ENCODE results near the gene MKS1. TPM values are rescaled to one million over a fixed set of nuclear protein-coding genes. Genes with fewer than 3 reads are reported as not detected.

MKS1 gene
- total and polyA plus RNA-seq, 10 of the 15 experiments (the other 5 are each of a cell fraction or from before 2014, with no cell fraction given) = 5.7 to 21.4 (median 13.9) TPM

- no peak for ATAC-seq
- intact Hi-C loops (cut with micrococcal nuclease; ENCODE audit: unreplicated experiment) = no loop called here
These were observed 60.9 kb downstream of the MKS1 start for GRCh38 chr17:58158181-58158580.

More at GRCh38 chr17:58158181-58158580, 60.9 kb downstream of the MKS1 start:
- Histone ChIP-seq H3K4me2 (ENCODE audit: control insufficient read depth, insufficient read depth) (no peak overlapping the region), H2AFZ (ENCODE audit: control insufficient read depth, low read depth, low read length) (no peak overlapping the region), H3K36me3 (ENCODE audit: control insufficient read depth in 2 of 2, insufficient read depth in 2 of 2, low read length in 1 of 2) (no peaks in the 10 kb centered on the region), H3K4me3 (no peak overlapping the region), H3K9me3 (replicated peaks; ENCODE audit: control insufficient read depth, insufficient read depth, low read length) (no peaks in the 10 kb centered on the region), H4K20me1 (ENCODE audit: control insufficient read depth, insufficient read depth) (no peaks in the 10 kb centered on the region; the same call in 1 of the 2 replicates), H3K27me3 (replicated peaks in 1 of 2; ENCODE audit: control insufficient read depth in 2 of 2, insufficient read depth in 2 of 2, low read length in 1 of 2) (peaks cover 3 to 10% of the 10 kb centered on the region in 2 experiments; a peak in 3 of 4 replicates), H3K27ac (ENCODE audit: control insufficient read depth, insufficient read depth) (no peak overlapping the region), H3K79me2 (ENCODE audit: control insufficient read depth, insufficient read depth, low read length) (no peaks in the 10 kb centered on the region), H3K9ac (ENCODE audit: control insufficient read depth, insufficient read depth, low read length) (no peak overlapping the region), H3K4me1 (ENCODE audit: control insufficient read depth, insufficient read depth, low read length) (no peaks in the 10 kb centered on the region)
- FAIRE-seq (no peak), DNase-seq (ENCODE audit: low read depth, low spot score) (no peak)
- SMC1A ChIA-PET (ENCODE audit: uncharacterized antibody, unreplicated experiment) = no interaction called here
- in situ Hi-C loops (cut with MboI) = no loop called here
- POLR2A ChIA-PET = no interaction called here
- RAD21 ChIA-PET (ENCODE audit: unreplicated experiment) = no interaction called here
- no TSS peak for BruUV-seq (replicated peaks)
- TF ChIP-seq ZNF274 (IDR thresholded peaks at IDR 0.05; ENCODE audit: insufficient read depth, insufficient read length) (no peak), SMC3 (IDR thresholded peaks at IDR 0.05; ENCODE audit: borderline replicate concordance, low read length) (no peak), RELB (IDR thresholded peaks at IDR 0.05; ENCODE audit: low read depth) (no peak), ZZZ3 (IDR thresholded peaks at IDR 0.05; ENCODE audit: control insufficient read depth, insufficient read length, low read depth) (no peak), ETV6 (conservative IDR thresholded peaks at IDR 0.05 in 1 of 2, IDR thresholded peaks at IDR 0.05 in 1 of 2; ENCODE audit: borderline replicate concordance in 1 of 2, low read depth in 1 of 2) (no peak), SPI1 (IDR thresholded peaks at IDR 0.05; ENCODE audit: borderline replicate concordance, insufficient read depth, low read depth, low read length) (no peak)
- TF ChIP-seq, protein P1, sequence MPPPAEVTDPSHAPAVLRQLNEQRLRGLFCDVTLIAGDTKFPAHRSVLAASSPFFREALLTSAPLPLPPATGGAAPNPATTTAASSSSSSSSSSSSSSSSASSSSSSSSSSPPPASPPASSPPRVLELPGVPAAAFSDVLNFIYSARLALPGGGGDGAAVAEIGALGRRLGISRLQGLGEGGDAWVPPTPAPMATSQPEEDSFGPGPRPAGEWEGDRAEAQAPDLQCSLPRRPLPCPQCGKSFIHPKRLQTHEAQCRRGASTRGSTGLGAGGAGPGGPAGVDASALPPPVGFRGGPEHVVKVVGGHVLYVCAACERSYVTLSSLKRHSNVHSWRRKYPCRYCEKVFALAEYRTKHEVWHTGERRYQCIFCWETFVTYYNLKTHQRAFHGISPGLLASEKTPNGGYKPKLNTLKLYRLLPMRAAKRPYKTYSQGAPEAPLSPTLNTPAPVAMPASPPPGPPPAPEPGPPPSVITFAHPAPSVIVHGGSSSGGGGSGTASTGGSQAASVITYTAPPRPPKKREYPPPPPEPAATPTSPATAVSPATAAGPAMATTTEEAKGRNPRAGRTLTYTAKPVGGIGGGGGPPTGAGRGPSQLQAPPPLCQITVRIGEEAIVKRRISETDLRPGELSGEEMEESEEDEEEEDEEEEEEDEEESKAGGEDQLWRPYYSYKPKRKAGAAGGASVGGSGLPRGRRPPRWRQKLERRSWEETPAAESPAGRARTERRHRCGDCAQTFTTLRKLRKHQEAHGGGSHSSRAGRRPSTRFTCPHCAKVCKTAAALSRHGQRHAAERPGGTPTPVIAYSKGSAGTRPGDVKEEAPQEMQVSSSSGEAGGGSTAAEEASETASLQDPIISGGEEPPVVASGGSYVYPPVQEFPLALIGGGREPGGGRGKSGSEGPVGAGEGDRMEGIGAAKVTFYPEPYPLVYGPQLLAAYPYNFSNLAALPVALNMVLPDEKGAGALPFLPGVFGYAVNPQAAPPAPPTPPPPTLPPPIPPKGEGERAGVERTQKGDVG (CRISPR knock-in tag; IDR thresholded peaks at IDR 0.05) = no peak
- TF ChIP-seq, protein P2, sequence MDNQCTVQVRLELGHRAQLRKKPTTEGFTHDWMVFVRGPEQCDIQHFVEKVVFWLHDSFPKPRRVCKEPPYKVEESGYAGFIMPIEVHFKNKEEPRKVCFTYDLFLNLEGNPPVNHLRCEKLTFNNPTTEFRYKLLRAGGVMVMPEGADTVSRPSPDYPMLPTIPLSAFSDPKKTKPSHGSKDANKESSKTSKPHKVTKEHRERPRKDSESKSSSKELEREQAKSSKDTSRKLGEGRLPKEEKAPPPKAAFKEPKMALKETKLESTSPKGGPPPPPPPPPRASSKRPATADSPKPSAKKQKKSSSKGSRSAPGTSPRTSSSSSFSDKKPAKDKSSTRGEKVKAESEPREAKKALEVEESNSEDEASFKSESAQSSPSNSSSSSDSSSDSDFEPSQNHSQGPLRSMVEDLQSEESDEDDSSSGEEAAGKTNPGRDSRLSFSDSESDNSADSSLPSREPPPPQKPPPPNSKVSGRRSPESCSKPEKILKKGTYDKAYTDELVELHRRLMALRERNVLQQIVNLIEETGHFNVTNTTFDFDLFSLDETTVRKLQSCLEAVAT (IDR thresholded peaks at IDR 0.05) = no peak
- TF ChIP-seq, protein P3, sequence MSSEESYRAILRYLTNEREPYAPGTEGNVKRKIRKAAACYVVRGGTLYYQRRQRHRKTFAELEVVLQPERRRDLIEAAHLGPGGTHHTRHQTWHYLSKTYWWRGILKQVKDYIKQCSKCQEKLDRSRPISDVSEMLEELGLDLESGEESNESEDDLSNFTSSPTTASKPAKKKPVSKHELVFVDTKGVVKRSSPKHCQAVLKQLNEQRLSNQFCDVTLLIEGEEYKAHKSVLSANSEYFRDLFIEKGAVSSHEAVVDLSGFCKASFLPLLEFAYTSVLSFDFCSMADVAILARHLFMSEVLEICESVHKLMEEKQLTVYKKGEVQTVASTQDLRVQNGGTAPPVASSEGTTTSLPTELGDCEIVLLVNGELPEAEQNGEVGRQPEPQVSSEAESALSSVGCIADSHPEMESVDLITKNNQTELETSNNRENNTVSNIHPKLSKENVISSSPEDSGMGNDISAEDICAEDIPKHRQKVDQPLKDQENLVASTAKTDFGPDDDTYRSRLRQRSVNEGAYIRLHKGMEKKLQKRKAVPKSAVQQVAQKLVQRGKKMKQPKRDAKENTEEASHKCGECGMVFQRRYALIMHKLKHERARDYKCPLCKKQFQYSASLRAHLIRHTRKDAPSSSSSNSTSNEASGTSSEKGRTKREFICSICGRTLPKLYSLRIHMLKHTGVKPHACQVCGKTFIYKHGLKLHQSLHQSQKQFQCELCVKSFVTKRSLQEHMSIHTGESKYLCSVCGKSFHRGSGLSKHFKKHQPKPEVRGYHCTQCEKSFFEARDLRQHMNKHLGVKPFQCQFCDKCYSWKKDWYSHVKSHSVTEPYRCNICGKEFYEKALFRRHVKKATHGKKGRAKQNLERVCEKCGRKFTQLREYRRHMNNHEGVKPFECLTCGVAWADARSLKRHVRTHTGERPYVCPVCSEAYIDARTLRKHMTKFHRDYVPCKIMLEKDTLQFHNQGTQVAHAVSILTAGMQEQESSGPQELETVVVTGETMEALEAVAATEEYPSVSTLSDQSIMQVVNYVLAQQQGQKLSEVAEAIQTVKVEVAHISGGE (CRISPR knock-in tag; IDR thresholded peaks at IDR 0.05) = no peak
- CTCF ChIA-PET = no interaction called here
- WGBS (ENCODE audit: insufficient coverage, insufficient replicate concordance, low lambda C conversion rate, missing lambda C conversion rate) = 0% methylated on average over 2 of the region's 2 CpGs

Data from GM12878 (cell line).